Measurements from ENCODE around the gene DNAJC27. TPM values are rescaled to one million over a fixed set of nuclear protein-coding genes. Genes with fewer than 3 reads are reported as not detected.

DNAJC27 gene
- total RNA-seq, 1 donor = 10.6 TPM

- Histone ChIP-seq H3K27me3 (ENCODE audit: insufficient read depth, low read length) (no peaks in the 10 kb centered on the region), H3K4me1 (ENCODE audit: insufficient read depth, low read length) (no peaks in the 10 kb centered on the region), H3K4me3 (ENCODE audit: low read length) (no peak overlapping the region), H3K9me3 (ENCODE audit: low read depth, low read length) (peaks cover 3% of the 10 kb centered on the region)
These were observed 21.7 kb downstream of the DNAJC27 start for GRCh38 chr2:24950102-24950501.

GRCh38 chr2:24948506-24948905 is 23.2 kb downstream of the DNAJC27 start:
- Histone ChIP-seq H3K27me3 (ENCODE audit: insufficient read depth, low read length) (no peaks in the 10 kb centered on the region), H3K4me1 (ENCODE audit: insufficient read depth, low read length) (no peaks in the 10 kb centered on the region), H3K4me3 (ENCODE audit: low read length) (no peak overlapping the region), H3K9me3 (ENCODE audit: low read depth, low read length) (no peaks in the 10 kb centered on the region)

- Histone ChIP-seq H3K4me1 (ENCODE audit: insufficient read depth, low read length) (no peaks in the 10 kb centered on the region), H3K27me3 (ENCODE audit: insufficient read depth, low read length) (no peaks in the 10 kb centered on the region), H3K4me3 (ENCODE audit: low read length) (no peak overlapping the region), H3K9me3 (ENCODE audit: low read depth, low read length) (no peaks in the 10 kb centered on the region)
These were observed 24.1 kb downstream of the DNAJC27 start for GRCh38 chr2:24947561-24948157.

GRCh38 chr2:24945907-24946306 is 25.8 kb downstream of the DNAJC27 start:
- Histone ChIP-seq H3K27me3 (ENCODE audit: insufficient read depth, low read length) (no peaks in the 10 kb centered on the region), H3K4me1 (ENCODE audit: insufficient read depth, low read length) (no peaks in the 10 kb centered on the region), H3K9me3 (ENCODE audit: low read depth, low read length) (no peaks in the 10 kb centered on the region), H3K4me3 (ENCODE audit: low read length) (no peak overlapping the region)

GRCh38 chr2:24943427-24944053 is 28.2 kb downstream of the DNAJC27 start:
- Histone ChIP-seq H3K4me3 (ENCODE audit: low read length) (no peak overlapping the region), H3K27me3 (ENCODE audit: insufficient read depth, low read length) (no peaks in the 10 kb centered on the region), H3K4me1 (ENCODE audit: insufficient read depth, low read length) (no peaks in the 10 kb centered on the region), H3K9me3 (ENCODE audit: low read depth, low read length) (no peaks in the 10 kb centered on the region)

GRCh38 chr2:24939353-24939752 is 32.4 kb downstream of the DNAJC27 start:
- no peaks in the 10 kb centered on the region for H3K4me1 ChIP-seq (ENCODE audit: insufficient read depth, low read length)
- H3K4me3 ChIP-seq (ENCODE audit: low read length) = no peak overlapping the region
- no peaks in the 10 kb centered on the region for H3K27me3 ChIP-seq (ENCODE audit: insufficient read depth, low read length)
- H3K9me3 ChIP-seq (ENCODE audit: low read depth, low read length) = no peaks in the 10 kb centered on the region

GRCh38 chr2:24937236-24937635 is 34.5 kb downstream of the DNAJC27 start:
- no peaks in the 10 kb centered on the region for H3K27me3 ChIP-seq (ENCODE audit: insufficient read depth, low read length)
- no peak overlapping the region for H3K4me3 ChIP-seq (ENCODE audit: low read length)
- H3K4me1 ChIP-seq (ENCODE audit: insufficient read depth, low read length) = no peaks in the 10 kb centered on the region
- H3K9me3 ChIP-seq (ENCODE audit: low read depth, low read length) = no peaks in the 10 kb centered on the region

GRCh38 chr2:24935145-24935544 is 36.6 kb downstream of the DNAJC27 start:
- H3K27me3 ChIP-seq (ENCODE audit: insufficient read depth, low read length) = no peaks in the 10 kb centered on the region
- no peak overlapping the region for H3K4me3 ChIP-seq (ENCODE audit: low read length)
- no peaks in the 10 kb centered on the region for H3K9me3 ChIP-seq (ENCODE audit: low read depth, low read length)
- no peaks in the 10 kb centered on the region for H3K4me1 ChIP-seq (ENCODE audit: insufficient read depth, low read length)

- no peaks in the 10 kb centered on the region for H3K9me3 ChIP-seq (ENCODE audit: low read depth, low read length)
- H3K4me3 ChIP-seq (ENCODE audit: low read length) = no peak overlapping the region
- H3K4me1 ChIP-seq (ENCODE audit: insufficient read depth, low read length) = no peaks in the 10 kb centered on the region
- H3K27me3 ChIP-seq (ENCODE audit: insufficient read depth, low read length) = no peaks in the 10 kb centered on the region
These were observed 39.0 kb downstream of the DNAJC27 start for GRCh38 chr2:24932715-24933114.

GRCh38 chr2:24930768-24931167 is 41.0 kb downstream of the DNAJC27 start:
- H3K4me3 ChIP-seq (ENCODE audit: low read length) = no peak overlapping the region
- H3K9me3 ChIP-seq (ENCODE audit: low read depth, low read length) = no peaks in the 10 kb centered on the region
- H3K4me1 ChIP-seq (ENCODE audit: insufficient read depth, low read length) = peaks cover 13% of the 10 kb centered on the region
- no peaks in the 10 kb centered on the region for H3K27me3 ChIP-seq (ENCODE audit: insufficient read depth, low read length)

GRCh38 chr2:24929230-24929629 is 42.5 kb downstream of the DNAJC27 start:
- peaks cover 13% of the 10 kb centered on the region for H3K4me1 ChIP-seq (ENCODE audit: insufficient read depth, low read length)
- H3K9me3 ChIP-seq (ENCODE audit: low read depth, low read length) = no peaks in the 10 kb centered on the region
- H3K27me3 ChIP-seq (ENCODE audit: insufficient read depth, low read length) = no peaks in the 10 kb centered on the region
- H3K4me3 ChIP-seq (ENCODE audit: low read length) = no peak overlapping the region

GRCh38 chr2:24928036-24928435 is 43.7 kb downstream of the DNAJC27 start:
- H3K9me3 ChIP-seq (ENCODE audit: low read depth, low read length) = no peaks in the 10 kb centered on the region

GRCh38 chr2:24926602-24927252 is 45.0 kb downstream of the DNAJC27 start:
- Histone ChIP-seq H3K9me3 (ENCODE audit: low read depth, low read length) (no peaks in the 10 kb centered on the region), H3K4me1 (ENCODE audit: insufficient read depth, low read length) (peaks cover 13% of the 10 kb centered on the region), H3K4me3 (ENCODE audit: low read length) (no peak overlapping the region), H3K27me3 (ENCODE audit: insufficient read depth, low read length) (no peaks in the 10 kb centered on the region)

More at GRCh38 chr2:24928036-24928435, 43.7 kb downstream of the DNAJC27 start:
- H3K4me1 ChIP-seq (ENCODE audit: insufficient read depth, low read length) = peaks cover 13% of the 10 kb centered on the region
- no peak overlapping the region for H3K4me3 ChIP-seq (ENCODE audit: low read length)
- H3K27me3 ChIP-seq (ENCODE audit: insufficient read depth, low read length) = no peaks in the 10 kb centered on the region

- H3K4me3 ChIP-seq (ENCODE audit: low read length) = no peak overlapping the region
These were observed 45.5 kb downstream of the DNAJC27 start for GRCh38 chr2:24926220-24926601.

GRCh38 chr2:24925815-24926214 is 45.9 kb downstream of the DNAJC27 start:
- Histone ChIP-seq H3K9me3 (ENCODE audit: low read depth, low read length) (no peaks in the 10 kb centered on the region), H3K27me3 (ENCODE audit: insufficient read depth, low read length) (no peaks in the 10 kb centered on the region), H3K4me3 (ENCODE audit: low read length) (no peak overlapping the region), H3K4me1 (ENCODE audit: insufficient read depth, low read length) (peaks cover 16% of the 10 kb centered on the region)

More at GRCh38 chr2:24926220-24926601, 45.5 kb downstream of the DNAJC27 start:
- H3K9me3 ChIP-seq (ENCODE audit: low read depth, low read length) = no peaks in the 10 kb centered on the region
- H3K4me1 ChIP-seq (ENCODE audit: insufficient read depth, low read length) = peaks cover 13% of the 10 kb centered on the region
- no peaks in the 10 kb centered on the region for H3K27me3 ChIP-seq (ENCODE audit: insufficient read depth, low read length)

- Histone ChIP-seq H3K27me3 (ENCODE audit: insufficient read depth, low read length) (no peaks in the 10 kb centered on the region), H3K9me3 (ENCODE audit: low read depth, low read length) (no peaks in the 10 kb centered on the region), H3K4me3 (ENCODE audit: low read length) (no peak overlapping the region), H3K4me1 (ENCODE audit: insufficient read depth, low read length) (peaks cover 20% of the 10 kb centered on the region)
These were observed 47.0 kb downstream of the DNAJC27 start for GRCh38 chr2:24924732-24925131.
